HepG2 (cell line): ENCODE measurements around the gene MEG3. TPM values are rescaled to one million over a fixed set of nuclear protein-coding genes. Genes with fewer than 3 reads are reported as not detected.

Experiments
- ATF7 ChIP-seq, 2 experiments: fragments of 450-650 bp in 1 of 2; sonication (generic) in 1 of 2; formaldehyde crosslinking in 1 of 2; IDR thresholded peaks; 2 replicates each; pipeline versions ENCODE4 v1.4.0 to v1.6.1; 2016 to 2020; ENCODE audit warnings: antibody characterized with exemption in 1 of 2, mild to moderate bottlenecking in 1 of 2, missing genetic modification reagents in 1 of 2
- CSRNP2 ChIP-seq: sonication (generic); formaldehyde crosslinking; conservative IDR thresholded peaks from 2 replicates; pipeline ENCODE4 v1.8.0; 2022; ENCODE audit warnings: low read depth, missing genetic modification reagents
- DR1 ChIP-seq: sonication (generic); formaldehyde crosslinking; IDR thresholded peaks from 2 replicates; pipeline ENCODE4 v1.8.0; 2021; ENCODE audit warnings: mild to moderate bottlenecking, missing genetic modification reagents, inconsistent platforms
- ELK4 ChIP-seq: sonication (generic); formaldehyde crosslinking; IDR thresholded peaks from 2 replicates; pipeline ENCODE4 v1.9.0; 2021; ENCODE audit warnings: missing genetic modification reagents, borderline replicate concordance
- EP300 ChIP-seq, 3 experiments: sonication (generic) in 1 of 3; formaldehyde crosslinking in 1 of 3; IDR thresholded peaks; 2 replicates each; pipeline versions ENCODE4 v1.5.1 to v1.6.1; 2011 to 2020; ENCODE audit warnings: low read depth in 2 of 3, low read length in 2 of 3, borderline replicate concordance in 1 of 3, improper control_type of control experiment in 1 of 3, mild to moderate bottlenecking in 1 of 3, missing genetic modification reagents in 1 of 3, moderate library complexity in 1 of 3
- ERF ChIP-seq: IDR thresholded peaks from 2 replicates; pipeline ENCODE4 v1.6.1; 2018; ENCODE audit warnings: missing biosample characterization, missing genetic modification reagents
- FOXO1 ChIP-seq: sonication (generic); formaldehyde crosslinking; IDR thresholded peaks from 2 replicates; pipeline ENCODE4 v1.4.0; 2020; ENCODE audit warnings: missing genetic modification reagents
- HOXA5 ChIP-seq: sonication (generic); formaldehyde crosslinking; IDR thresholded peaks from 2 replicates; pipeline ENCODE4 v1.4.0; 2020; ENCODE audit warnings: missing genetic modification reagents
- MAZ ChIP-seq, 2 experiments: sonication (generic) in 1 of 2; formaldehyde crosslinking in 1 of 2; IDR thresholded peaks; 2 replicates each; pipeline versions ENCODE4 v1.5.0 to v1.6.1; 2012 to 2020; ENCODE audit warnings: low read depth in 2 of 2, mild to moderate bottlenecking in 2 of 2, borderline replicate concordance in 1 of 2, improper control_type of control experiment in 1 of 2, low read length in 1 of 2, missing genetic modification reagents in 1 of 2, moderate library complexity in 1 of 2
- MEIS1 ChIP-seq: sonication (generic); formaldehyde crosslinking; IDR thresholded peaks from 2 replicates; pipeline ENCODE4 v1.9.0; 2021; ENCODE audit warnings: mild to moderate bottlenecking, missing genetic modification reagents, moderate library complexity, borderline replicate concordance
- MIXL1 ChIP-seq: IDR thresholded peaks from 2 replicates; pipeline ENCODE4 v1.6.1; 2016
- NCOA2 ChIP-seq: sonication (generic); formaldehyde crosslinking; IDR thresholded peaks from 2 replicates; pipeline ENCODE4 v1.8.0; 2022; ENCODE audit warnings: inconsistent platforms
- NPAS2 ChIP-seq: sonication (generic); formaldehyde crosslinking; IDR thresholded peaks from 2 replicates; pipeline ENCODE4 v1.8.0; 2022; ENCODE audit warnings: mild to moderate bottlenecking, missing genetic modification reagents, borderline replicate concordance
- PHF21A ChIP-seq: sonication (generic); formaldehyde crosslinking; IDR thresholded peaks from 2 replicates; pipeline ENCODE4 v1.5.0; 2020; ENCODE audit warnings: mild to moderate bottlenecking, missing genetic modification reagents
- RXRA ChIP-seq: sonication (generic); formaldehyde crosslinking; IDR thresholded peaks from 2 replicates; pipeline ENCODE4 v1.5.1; 2020; ENCODE audit warnings: missing genetic modification reagents
- SAP130 ChIP-seq: IDR thresholded peaks from 2 replicates; pipeline ENCODE4 v1.6.1; 2016; ENCODE audit warnings: low read depth
- SRSF1 ChIP-seq: fragments of 200-400 bp; formaldehyde crosslinking; optimal IDR thresholded peaks from 2 replicates; pipeline ENCODE3; 2017; ENCODE audit warnings: mild to moderate bottlenecking, low read depth, low read length, moderate library complexity
- TCF12 ChIP-seq, 2 experiments: fragments of 450-650 bp in 1 of 2; sonication (generic) in 1 of 2; formaldehyde crosslinking in 1 of 2; IDR thresholded peaks; 2 replicates each; pipeline versions ENCODE4 v1.6.1 to v1.8.0; 2017 to 2022; ENCODE audit warnings: antibody characterized with exemption in 1 of 2, mild to moderate bottlenecking in 1 of 2, missing genetic modification reagents in 1 of 2, moderate library complexity in 1 of 2
- TOPORS ChIP-seq: sonication (generic); formaldehyde crosslinking; IDR thresholded peaks from 2 replicates; pipeline ENCODE4 v1.8.0; 2023; ENCODE audit warnings: mild to moderate bottlenecking, missing genetic modification reagents
- ZBTB38 ChIP-seq: sonication (generic); formaldehyde crosslinking; IDR thresholded peaks from 2 replicates; pipeline ENCODE4 v1.5.1; 2020; ENCODE audit warnings: mild to moderate bottlenecking, missing genetic modification reagents
- ZFP90 ChIP-seq: sonication (generic); formaldehyde crosslinking; IDR thresholded peaks from 2 replicates; pipeline ENCODE4 v1.8.0; 2022; ENCODE audit warnings: missing genetic modification reagents, mild to moderate bottlenecking, inconsistent platforms, borderline replicate concordance
- ZNF12 ChIP-seq: sonication (generic); formaldehyde crosslinking; IDR thresholded peaks from 2 replicates; pipeline ENCODE4 v1.5.0; 2020; ENCODE audit warnings: missing genetic modification reagents
- ZNF124 ChIP-seq: sonication (generic); formaldehyde crosslinking; IDR thresholded peaks from 2 replicates; pipeline ENCODE4 v1.4.0; 2020; ENCODE audit warnings: missing genetic modification reagents
- ZNF296 ChIP-seq: sonication (generic); formaldehyde crosslinking; conservative IDR thresholded peaks from 2 replicates; pipeline ENCODE4 v1.5.0; 2020; ENCODE audit warnings: mild to moderate bottlenecking, missing genetic modification reagents
- ZNF501 ChIP-seq: sonication (generic); formaldehyde crosslinking; IDR thresholded peaks from 2 replicates; pipeline ENCODE4 v1.5.1; 2020; ENCODE audit warnings: mild to moderate bottlenecking, moderate library complexity, missing genetic modification reagents
- ZSCAN30 ChIP-seq: sonication (generic); formaldehyde crosslinking; IDR thresholded peaks from 2 replicates; pipeline ENCODE4 v1.5.0; 2020; ENCODE audit warnings: mild to moderate bottlenecking, missing genetic modification reagents
- polyA plus RNA-seq, 8 experiments: library from polyadenylated mRNA; depleted of rRNA in 3 of 8; stranded (reverse) in 7 of 8; unstranded in 1 of 8; fragments of >200 nt; fragmentation: Illumina TruSeq in 4 of 8; extraction: Trizol in 4 of 8; gene quantifications; 2 replicates each; pipeline versions ENCODE4 v1.2.1 to v1.2.3, GENCODE V29; 2011 to 2016; ENCODE audit warnings: low read depth in 4 of 8, missing spikeins in 1 of 8, mixed read lengths in 1 of 8; ENCODE audit not compliant: insufficient read depth in 1 of 8
- total RNA-seq, 5 experiments: library from RNA; depleted of rRNA; stranded (reverse); fragments of >200 nt; fragmentation: Illumina TruSeq; extraction: Trizol; gene quantifications; 2 replicates each; pipeline ENCODE4 v1.2.3, GENCODE V29; 2016; ENCODE audit warnings: low read depth in 1 of 5

MEG3 gene
- total and polyA plus RNA-seq, 2 of the 13 experiments (the other 11 are each of a cell fraction or from before 2014, with no cell fraction given): 0.17 TPM; not detected in 1

GRCh38 chr14:100816950-100817901, 8.7 kb upstream of the MEG3 start (continued):
- TF ChIP-seq ELK4 (no peak), TOPORS (CRISPR knock-in tag) (no peak), ZNF124 (CRISPR knock-in tag) (0 out of 2 replicates have a peak, but pooled peaks have one; percentile 39), ZFP90 (CRISPR knock-in tag) (peak; percentile 88; the same call in 1 of the 2 replicates), NPAS2 (CRISPR knock-in tag) (no peak), TCF12 (IDR thresholded peaks at IDR 0.05) (no peak), TCF12 (CRISPR knock-in tag; IDR thresholded peaks at IDR 0.05) (peak; percentile 95), NCOA2 (CRISPR knock-in tag) (peak; percentile 99), SRSF1 (peak; percentile 52), MAZ (IDR thresholded peaks at IDR 0.05; ENCODE audit: borderline replicate concordance, low read depth, low read length) (0 out of 2 replicates have a peak, but pooled peaks have one; percentile 22), MAZ (CRISPR knock-in tag; IDR thresholded peaks at IDR 0.05; ENCODE audit: low read depth) (peak; percentile 72; the same call in 1 of the 2 replicates), SAP130 (CRISPR knock-in tag) (peak; percentile 81), FOXO1 (CRISPR knock-in tag) (peak; percentile 96), ERF (CRISPR knock-in tag) (peak; percentile 73), ATF7 (IDR thresholded peaks at IDR 0.05) (0 out of 2 replicates have a peak, but pooled peaks have one; percentile 32), ATF7 (CRISPR knock-in tag; IDR thresholded peaks at IDR 0.05) (peak; percentile 97), ZNF12 (CRISPR knock-in tag) (peak; percentile 53; the same call in 1 of the 2 replicates), MIXL1 (CRISPR knock-in tag) (peak; percentile 81; the same call in 1 of the 2 replicates), CSRNP2 (CRISPR knock-in tag) (no peak), ZSCAN30 (0 out of 2 replicates have a peak, but pooled peaks have one; percentile 51), MEIS1 (CRISPR knock-in tag) (peak; percentile 85), HOXA5 (CRISPR knock-in tag) (0 out of 2 replicates have a peak, but pooled peaks have one; percentile 89), EP300 (IDR thresholded peaks at IDR 0.05; ENCODE audit: low read depth in 2 of 2, low read length in 2 of 2) (peak; percentile 97 to 99; a peak in 3 of 4 replicates), EP300 (CRISPR knock-in tag; IDR thresholded peaks at IDR 0.05; ENCODE audit: borderline replicate concordance) (peak; percentile 99), DR1 (CRISPR knock-in tag) (no peak), RXRA (CRISPR knock-in tag) (peak; percentile 97), ZNF296 (CRISPR knock-in tag) (peak; percentile 94; the same call in 1 of the 2 replicates), PHF21A (CRISPR knock-in tag) (peak; percentile 92), ZBTB38 (CRISPR knock-in tag) (peak; percentile 94), ZNF501 (peak; percentile 41; the same call in 1 of the 2 replicates)
